HG03103 (cell line): ENCODE data around the gene GABBR2.

Experiments
- ATAC-seq: cut with Tn5 transposase; IDR thresholded peaks from one replicate; pipeline ENCODE4 v1.9.1; 2021; ENCODE audit warnings: low read depth; ENCODE audit not compliant: unreplicated experiment

Gene GABBR2

GRCh38 chr9:98315551-98316060 lies 393.1 kb downstream of the GABBR2 start:
- no peak for ATAC-seq

GRCh38 chr9:98315067-98315453 lies 393.7 kb downstream of the GABBR2 start:
- no peak for ATAC-seq

- no peak for ATAC-seq
Measured at GRCh38 chr9:98314381-98315066, 394.2 kb downstream of the GABBR2 start.

GRCh38 chr9:98312365-98312764 lies 396.4 kb downstream of the GABBR2 start:
- ATAC-seq = no peak

DNA sequence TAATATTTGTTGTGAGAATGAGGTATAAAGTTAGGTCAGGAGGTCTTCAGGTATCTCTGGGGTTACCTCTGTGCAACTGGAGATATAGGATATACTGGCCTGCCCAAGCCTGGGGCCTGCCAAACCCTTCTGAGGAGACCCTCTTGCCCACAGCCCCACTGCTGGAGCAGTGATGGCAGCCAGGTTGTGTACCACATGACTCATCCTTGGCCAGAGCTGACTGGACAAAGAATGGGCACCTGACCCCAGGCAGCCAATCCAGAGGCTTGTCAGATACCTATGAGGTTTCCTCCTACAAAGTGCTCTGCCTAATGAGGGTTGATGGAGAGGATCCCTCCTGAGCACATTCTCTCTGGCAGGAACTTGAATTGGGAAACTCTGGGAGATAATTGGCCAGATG lies 397.2 kb downstream of the GABBR2 start:
- ATAC-seq = no peak

- no peak for ATAC-seq
Measured at GRCh38 chr9:98310752-98311392, 397.9 kb downstream of the GABBR2 start.

DNA sequence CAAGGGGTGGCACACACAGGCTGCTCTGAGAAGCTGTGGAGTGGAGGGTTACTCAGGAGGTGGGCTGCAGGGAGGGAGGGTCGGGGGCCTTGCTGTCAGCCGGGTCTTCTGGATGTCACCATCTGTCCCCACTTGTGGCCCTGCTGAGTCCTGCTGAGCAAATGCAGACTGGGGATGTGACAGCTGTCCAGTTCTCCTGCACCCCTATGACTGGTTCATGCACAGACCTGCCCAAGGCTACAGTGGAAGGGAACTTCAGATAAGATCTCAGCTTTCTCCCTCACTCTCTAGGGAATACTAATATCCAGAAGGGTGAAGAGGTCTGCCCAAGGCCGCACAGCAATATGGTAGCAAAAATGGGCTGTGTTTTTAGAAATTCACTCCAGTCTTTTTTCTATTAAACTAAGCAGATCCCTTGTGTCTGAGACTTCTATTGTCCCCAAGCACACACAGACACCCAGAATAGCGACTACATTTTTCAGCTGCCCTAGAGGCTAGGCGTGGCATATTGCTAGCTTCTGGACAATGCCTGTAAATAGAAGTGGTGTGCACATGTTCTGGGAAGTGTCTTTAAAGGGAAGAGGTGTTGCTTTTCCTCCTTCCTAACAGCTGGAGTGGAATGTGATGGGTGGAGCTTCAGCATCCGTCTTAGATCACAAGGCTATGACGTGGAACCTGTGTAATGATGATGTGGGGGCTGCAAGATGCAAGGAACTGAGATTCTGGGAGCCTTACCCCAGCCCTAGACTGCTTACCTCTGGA lies 402.2 kb downstream of the GABBR2 start:
- ATAC-seq = no peak

DNA sequence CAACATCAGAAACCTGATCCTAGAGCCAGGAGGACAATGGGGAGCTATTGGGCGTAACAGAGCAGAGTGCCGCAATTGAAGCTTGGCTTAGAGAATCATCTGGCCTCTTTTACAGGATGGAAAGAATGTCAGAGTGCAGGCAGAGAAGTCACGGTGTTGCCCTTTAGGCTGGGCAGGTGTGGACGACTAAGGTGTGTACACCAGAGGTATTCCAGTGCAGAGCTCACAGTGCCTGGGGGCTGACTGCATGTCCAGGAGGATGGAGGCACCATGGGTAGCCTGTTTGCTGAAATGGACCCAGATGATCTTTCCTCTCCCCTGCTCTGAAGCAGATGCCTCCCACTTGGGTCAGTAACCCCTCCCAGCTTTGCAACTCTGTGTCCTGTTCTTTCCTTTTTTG lies 404.4 kb downstream of the GABBR2 start:
- ATAC-seq = no peak

DNA sequence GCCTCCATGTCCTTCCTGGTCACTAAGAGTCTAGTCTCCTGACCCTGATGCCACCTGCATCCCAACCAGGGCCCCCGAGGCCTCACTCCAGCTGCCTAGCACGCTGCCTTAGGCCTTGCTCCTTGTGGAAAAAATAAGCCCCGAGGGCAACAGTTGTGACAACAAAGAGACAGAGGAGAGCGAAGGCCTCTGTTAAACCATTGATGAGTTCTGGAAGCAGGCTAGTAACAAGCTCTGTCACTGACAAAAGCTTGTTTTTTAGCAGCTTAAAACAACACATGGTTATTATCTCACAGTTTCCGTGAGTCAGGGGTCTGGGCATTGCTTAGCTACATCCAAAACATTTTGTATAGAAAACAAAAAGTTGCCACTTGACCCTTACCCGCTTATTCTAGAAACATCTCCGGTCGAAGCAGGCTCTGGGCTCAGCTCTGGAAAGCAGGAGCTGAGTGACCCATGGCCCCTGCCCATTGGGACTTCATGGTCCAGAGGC lies 405.1 kb downstream of the GABBR2 start:
- no peak for ATAC-seq

GRCh38 chr9:98302938-98303632 lies 405.6 kb downstream of the GABBR2 start:
- ATAC-seq = no peak

- ATAC-seq = no peak
Measured at GRCh38 chr9:98302150-98302549, 406.6 kb downstream of the GABBR2 start.

GRCh38 chr9:98300611-98301010 lies 408.1 kb downstream of the GABBR2 start:
- no peak for ATAC-seq

DNA sequence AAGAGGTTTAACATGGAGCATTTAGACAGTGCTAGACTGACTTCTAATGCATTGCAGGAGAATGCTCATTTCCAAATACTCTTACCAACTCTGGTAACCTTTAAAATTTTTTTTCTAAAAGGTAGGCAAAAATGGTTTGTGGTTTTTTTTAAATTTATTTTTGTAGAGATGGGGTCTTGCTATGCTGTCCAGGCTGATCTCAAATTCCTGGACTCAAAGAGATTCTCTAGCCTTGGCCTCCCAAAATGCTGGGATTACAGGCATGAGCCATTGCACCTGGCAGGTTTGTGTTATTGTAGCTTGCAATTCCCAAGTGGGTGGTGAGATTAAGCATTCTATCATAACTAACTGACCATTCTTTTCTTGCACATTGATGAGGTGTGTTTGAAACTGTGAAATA lies 410.3 kb downstream of the GABBR2 start:
- ATAC-seq = no peak

DNA sequence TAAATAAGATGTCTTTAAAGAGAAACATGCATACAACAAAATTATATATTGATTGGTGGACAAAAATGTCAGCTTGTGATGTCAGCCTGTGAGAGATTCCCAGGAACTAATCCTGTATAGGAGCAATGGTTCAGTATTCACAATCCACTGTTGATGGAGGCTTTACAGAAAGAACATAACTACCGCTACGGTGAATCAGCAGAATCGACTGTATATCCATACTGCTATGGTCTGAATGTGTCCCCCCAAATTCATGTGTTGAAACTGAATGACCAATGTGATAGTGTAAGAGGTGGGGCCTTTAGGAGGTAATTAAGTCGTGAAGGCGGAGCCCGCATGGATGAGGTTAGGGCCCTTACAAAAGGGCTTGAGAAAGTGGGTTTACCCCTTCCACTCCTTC lies 412.9 kb downstream of the GABBR2 start:
- no peak for ATAC-seq

GRCh38 chr9:98291820-98292219 lies 416.9 kb downstream of the GABBR2 start:
- no peak for ATAC-seq

DNA sequence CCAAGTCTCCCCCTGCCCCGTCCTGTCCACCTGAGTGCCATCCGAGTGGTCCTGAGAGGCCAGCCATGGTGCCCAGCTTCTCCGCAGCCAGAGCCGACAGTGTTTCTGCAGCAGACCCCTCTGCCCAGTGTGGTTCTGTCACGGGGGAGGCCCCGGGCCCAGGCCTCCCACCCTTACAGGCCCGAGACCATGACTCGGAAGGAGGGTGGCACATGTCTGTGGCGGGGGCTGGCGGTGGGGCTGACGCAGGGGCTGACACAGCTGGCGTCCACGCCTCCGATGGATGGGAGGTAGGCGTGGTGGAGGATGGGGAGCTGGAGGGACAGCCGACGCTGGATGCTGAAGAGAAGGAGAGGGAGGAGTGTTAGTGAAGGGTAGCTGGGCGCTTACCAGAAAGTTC lies 418.3 kb downstream of the GABBR2 start:
- ATAC-seq = no peak

GRCh38 chr9:98289614-98290201 lies 419.0 kb downstream of the GABBR2 start:
- ATAC-seq = no peak

- ATAC-seq = no peak
Measured at GRCh38 chr9:98288881-98289280, 419.9 kb downstream of the GABBR2 start.

DNA sequence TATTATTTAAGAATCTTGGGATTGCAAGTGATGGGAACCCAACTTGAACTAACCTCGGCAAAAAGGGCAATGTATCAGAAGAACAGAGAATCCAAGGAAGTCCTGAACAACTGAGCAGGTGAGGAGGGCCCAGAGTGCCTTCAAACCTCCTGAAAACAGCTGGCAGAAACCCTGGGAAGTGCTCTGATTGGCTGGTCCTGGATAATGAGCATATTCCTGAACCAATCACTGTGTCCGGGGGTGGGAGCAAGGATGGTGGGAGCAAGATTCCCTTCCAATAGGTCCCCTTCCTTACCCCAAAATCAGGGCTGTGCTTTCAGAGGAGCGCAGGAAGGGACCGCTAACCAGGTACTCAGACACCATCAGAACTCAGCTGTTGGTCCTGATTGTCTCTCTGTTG lies 421.4 kb downstream of the GABBR2 start:
- no peak for ATAC-seq

DNA sequence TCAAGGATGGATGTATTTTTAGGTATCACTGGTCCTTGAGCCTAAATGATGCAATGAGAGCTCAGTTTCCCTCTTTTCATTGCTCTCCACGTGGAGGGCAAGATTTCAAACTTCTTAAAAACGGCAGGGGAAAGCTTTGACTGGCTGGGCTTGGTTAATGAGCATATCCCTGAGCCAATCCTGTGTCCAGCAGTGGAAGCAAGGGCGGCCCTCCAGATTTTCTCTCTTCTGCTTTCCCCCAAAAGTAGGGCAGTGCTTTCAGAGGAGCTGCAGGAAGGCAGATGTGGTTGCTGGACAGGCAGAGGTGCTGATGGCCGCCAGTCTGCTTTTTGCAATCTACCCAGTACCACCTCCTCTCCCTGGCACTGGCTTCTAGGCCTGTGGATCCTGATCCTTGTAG lies 423.3 kb downstream of the GABBR2 start:
- no peak for ATAC-seq
